ENCODE data around the gene STIM1.

GRCh38 chr11:3962406-3962840 lies 107.0 kb downstream of the STIM1 start:
- no peak for TF ChIP-seq ESRRG (CRISPR knock-in tag; IDR thresholded peaks at IDR 0.05)
- TF ChIP-seq ZC3H10 (CRISPR knock-in tag; IDR thresholded peaks at IDR 0.05) = no peak
- TF ChIP-seq ZFP3 (CRISPR knock-in tag; IDR thresholded peaks at IDR 0.05) = no peak
- no peak for TF ChIP-seq PATZ1 (CRISPR knock-in tag; IDR thresholded peaks at IDR 0.05; ENCODE audit: borderline replicate concordance)
- no peak for TF ChIP-seq BACH2 (CRISPR knock-in tag; IDR thresholded peaks at IDR 0.05; ENCODE audit: borderline replicate concordance)
- no peak for TF ChIP-seq TCF4 (CRISPR knock-in tag; IDR thresholded peaks at IDR 0.05; ENCODE audit: borderline replicate concordance)
- TF ChIP-seq TSHZ2 (CRISPR knock-in tag; IDR thresholded peaks at IDR 0.05) = no peak
- peak; percentile 21; the same call in 1 of the 2 replicates for TF ChIP-seq ISL1 (CRISPR knock-in tag; IDR thresholded peaks at IDR 0.05)
- TF ChIP-seq GLIS3 (CRISPR knock-in tag; IDR thresholded peaks at IDR 0.05) = no peak
- TF ChIP-seq CREB5 (CRISPR knock-in tag; IDR thresholded peaks at IDR 0.05; ENCODE audit: low read depth) = no peak
- no peak for TF ChIP-seq PPARA (CRISPR knock-in tag; IDR thresholded peaks at IDR 0.05; ENCODE audit: borderline replicate concordance)

Data from SK-N-SH treated with all-trans-retinoic acid at 6 μM for 48 hours (cell line).